GM18909 (cell line): ENCODE measurements around the gene CYP2C19.
"Not testable (repeated sequence)": the region's sequence is repeated elsewhere in the genome, so short reads cannot be mapped to it uniquely, and the experiment has no call there.

Experiments used
- ATAC-seq: cut with Tn5 transposase; IDR thresholded peaks from one replicate; pipeline ENCODE4 v1.9.1; 2021; ENCODE audit warnings: mild to moderate bottlenecking; ENCODE audit not compliant: unreplicated experiment, poor library complexity

Gene CYP2C19

DNA sequence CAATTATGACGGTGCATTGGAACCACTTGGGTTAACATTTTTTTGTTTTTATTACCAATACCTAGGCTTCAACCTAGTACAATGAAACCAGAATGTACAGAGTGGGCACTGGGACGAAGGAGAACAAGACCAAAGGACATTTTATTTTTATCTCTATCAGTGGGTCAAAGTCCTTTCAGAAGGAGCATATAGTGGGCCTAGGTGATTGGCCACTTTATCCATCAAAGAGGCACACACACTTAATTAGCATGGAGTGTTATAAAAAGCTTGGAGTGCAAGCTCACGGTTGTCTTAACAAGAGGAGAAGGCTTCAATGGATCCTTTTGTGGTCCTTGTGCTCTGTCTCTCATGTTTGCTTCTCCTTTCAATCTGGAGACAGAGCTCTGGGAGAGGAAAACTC is at the start of gene CYP2C19:
CYP2C19 (plus strand) TSS at position 289 of the 400 bp plus-strand sequence; CDS start at position 314, 25 bp downstream.
- no peak for ATAC-seq

DNA sequence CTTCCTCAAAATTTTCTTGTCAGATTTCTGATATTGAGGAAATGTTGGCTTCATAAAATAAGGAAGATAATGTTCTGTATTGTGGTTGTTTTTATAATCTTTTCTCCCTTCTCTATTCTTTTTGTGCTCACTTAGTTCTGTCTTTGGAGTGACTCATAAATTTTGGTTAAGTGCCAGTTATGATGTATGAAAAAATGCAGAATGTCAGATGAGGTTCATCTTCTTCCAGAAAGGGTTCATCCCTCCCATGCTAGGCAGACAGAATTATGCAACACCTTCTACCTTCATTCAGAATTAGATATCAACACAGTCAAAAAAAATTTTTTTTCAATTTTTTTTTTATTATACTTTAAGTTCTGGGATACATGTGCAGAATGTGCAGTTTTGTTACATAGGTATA is 36.6 kb upstream of the CYP2C19 start:
- no peak for ATAC-seq

DNA sequence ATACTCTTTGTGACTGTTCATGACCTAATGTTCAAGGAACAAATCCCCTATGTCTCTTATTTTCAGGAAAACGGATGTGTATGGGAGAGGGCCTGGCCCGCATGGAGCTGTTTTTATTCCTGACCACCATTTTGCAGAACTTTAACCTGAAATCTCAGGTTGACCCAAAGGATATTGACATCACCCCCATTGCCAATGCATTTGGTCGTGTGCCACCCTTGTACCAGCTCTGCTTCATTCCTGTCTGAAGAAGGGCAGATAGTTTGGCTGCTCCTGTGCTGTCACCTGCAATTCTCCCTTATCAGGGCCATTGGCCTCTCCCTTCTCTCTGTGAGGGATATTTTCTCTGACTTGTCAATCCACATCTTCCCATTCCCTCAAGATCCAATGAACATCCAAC is 27.3 kb upstream of the CYP2C19 start:
- ATAC-seq = no peak

DNA sequence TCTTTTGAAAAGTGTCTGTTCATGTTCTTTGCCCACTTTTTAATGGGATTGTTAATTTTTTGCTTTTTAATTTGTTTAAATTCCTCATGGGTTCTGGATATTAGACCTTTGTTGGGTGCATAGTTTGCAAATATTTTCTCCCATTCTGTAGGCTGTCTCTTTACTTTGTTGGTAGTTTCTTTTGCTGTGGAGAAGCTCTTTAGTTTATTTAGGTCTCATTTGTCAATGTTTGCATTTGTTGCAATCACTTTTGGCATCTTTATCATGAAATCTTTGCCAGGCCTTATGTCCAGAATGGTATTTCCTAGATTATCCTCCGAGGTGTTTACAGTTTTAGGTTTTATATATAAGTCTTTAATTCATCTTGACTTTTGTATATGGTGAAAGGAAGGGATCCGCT is 23.9 kb upstream of the CYP2C19 start:
- ATAC-seq = no peak

DNA sequence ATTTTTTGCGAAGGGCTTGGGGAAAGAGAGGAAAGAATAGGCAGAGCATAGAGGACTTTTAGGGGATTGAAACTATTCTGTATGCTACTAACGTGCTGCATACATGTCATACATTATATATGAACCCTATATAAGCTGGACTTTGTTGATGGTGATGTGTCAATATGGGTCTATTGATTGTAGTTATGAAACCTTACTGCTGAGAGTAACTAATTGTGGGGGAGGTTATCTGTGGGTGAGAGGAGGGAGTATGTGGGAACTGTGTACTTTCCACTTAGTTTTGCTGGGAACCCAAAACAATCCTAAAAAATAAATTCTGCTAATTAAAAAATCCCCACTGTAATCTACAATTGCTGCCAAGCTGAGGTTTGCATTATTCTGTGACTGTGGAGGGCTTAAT is 15.3 kb upstream of the CYP2C19 start:
- ATAC-seq = no peak

DNA sequence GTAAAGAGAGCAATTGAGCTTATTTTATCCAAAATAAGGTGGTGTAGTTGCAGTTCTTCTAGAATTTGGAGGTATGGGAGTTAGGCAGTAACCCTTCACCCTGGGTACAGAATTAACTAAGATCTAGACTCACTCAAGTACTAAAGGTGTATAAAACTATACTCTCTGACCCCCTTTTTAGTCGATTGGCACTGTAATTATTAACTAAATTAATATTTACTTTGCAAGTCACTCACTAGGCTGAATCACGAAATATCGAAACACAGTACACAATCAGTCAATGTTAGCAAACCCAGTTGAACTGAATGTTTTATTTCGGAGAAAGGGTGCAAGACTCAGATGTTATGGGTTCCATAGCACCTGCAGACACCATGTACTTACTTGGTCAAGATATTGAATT is 14.6 kb upstream of the CYP2C19 start:
- no peak for ATAC-seq

DNA sequence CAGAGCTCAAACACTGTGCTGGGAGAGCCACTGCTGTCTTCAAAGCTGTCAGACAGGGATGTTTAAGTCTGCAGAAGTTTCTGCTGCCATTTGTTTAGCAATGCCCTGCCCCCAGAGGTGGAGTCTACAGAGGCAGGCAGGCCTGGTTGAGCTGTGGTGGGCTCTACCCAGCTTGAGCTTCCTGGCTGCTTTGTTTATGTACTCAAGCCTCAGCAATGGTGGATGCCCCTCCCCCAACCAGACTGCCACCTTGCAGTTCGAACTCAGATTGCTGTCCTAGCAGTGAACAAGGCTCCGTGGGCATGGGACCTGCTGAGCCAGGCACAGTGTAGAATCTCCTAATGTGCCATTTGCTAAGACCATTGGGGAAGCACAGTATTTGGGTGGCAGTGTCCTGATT is 4.6 kb upstream of the CYP2C19 start:
- ATAC-seq = no peak

DNA sequence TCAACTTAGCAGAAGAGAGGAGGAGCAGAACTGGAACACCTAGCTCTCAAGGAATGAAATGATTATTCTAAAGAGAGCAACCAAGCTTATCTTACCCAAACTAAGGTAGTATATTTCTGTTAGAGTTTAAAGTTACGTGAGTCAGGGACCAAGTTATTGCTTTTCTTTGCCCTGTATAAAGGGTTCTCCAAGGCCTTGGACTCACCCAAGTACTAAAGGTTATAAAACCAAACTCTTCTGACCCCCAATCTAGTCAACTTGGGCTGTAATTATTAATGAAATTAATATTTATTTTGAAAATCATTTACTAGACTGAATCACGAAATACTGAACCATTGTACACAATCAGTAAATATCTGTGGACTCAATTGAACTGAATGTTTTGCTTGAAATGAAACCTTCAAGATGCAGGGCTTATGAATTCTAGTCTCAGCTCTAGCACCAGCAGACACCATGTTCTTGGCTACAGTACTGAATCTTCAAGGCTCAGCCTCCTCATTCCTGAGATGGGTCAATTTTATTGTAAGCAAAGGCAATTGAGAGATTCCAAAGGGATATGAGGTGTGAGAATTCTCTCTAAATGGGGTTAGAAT is 1.8 kb upstream of the CYP2C19 start:
- ATAC-seq = no peak

DNA sequence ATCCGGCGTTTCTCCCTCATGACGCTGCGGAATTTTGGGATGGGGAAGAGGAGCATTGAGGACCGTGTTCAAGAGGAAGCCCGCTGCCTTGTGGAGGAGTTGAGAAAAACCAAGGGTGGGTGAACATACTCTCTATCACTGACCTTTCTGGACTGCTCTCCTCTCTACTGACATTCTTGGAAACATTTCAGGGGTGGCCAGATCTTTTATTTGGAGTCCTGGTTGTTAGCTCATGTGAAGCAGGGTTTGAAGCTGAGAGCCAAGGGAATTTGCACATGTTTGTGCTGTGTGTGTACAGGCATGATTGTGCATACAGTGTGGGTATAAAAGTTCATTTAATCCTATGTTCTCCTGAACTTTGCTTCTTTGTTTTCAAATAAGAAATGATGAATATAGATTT is 12.9 kb downstream of the CYP2C19 start:
- ATAC-seq = not testable (repeated sequence)

DNA sequence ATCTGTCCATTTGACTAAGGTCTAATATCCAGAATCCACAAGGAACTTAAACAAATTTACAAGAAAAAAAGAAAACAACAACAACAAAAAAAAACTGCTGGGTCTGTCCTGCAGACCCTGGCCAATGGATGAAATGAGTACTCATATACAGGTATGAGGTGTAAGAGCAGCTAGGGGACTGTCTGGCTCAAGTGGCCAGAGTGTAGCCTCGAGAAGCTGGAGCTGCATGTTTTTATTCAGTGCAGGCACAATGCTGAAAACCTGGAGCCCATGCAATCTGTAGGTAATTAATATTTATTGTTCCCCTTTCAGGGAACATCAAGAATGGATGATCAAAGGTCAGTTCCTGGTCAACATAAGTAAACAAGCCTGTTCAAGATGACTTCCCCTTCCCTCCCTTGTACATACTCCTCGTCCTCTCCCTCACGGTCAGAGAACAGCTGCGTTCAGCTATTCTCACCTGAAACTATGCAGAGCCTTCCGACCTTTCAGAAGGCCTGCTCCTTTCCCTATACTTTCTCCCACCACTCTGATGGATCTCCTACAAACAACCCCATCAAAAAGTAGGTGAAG is 15.5 kb downstream of the CYP2C19 start:
- no peak for ATAC-seq

DNA sequence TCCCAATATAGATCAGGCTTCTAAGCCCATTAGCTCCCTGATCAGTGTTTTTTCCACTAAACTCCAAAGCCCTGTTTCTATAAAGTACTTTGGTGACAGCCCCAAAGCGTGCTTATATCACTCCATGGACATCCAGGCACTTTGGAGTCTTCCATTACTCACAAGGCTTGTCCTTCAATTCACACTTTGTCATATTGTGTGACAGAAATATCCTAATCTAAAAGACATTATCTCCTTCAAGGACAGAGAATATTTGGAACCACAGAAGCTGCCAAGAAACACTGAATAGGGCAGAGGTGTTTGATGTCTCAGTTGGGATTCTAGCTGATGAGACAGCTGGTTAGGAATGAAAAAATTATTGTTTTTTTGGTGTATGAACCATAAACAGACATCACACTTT is 18.4 kb downstream of the CYP2C19 start:
- ATAC-seq = no peak

DNA sequence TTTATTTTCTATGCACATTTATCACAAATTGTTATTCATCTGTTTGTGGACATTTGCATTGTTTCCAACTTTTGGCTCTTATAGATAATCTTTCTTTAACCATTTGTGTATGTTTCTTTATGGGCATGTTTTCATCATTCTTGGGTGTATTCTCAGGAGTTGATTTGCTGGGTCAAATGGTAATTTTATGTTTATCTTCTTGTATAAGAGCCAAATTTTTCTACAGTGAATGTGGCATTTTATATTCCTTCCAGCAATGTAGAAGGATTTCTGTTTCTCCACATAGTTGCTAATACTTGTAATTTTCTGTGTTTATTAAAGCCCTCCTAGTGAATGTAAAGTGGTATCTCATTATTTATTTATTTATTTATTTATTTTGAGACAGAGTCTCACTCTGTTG is 21.8 kb downstream of the CYP2C19 start:
- no peak for ATAC-seq

DNA sequence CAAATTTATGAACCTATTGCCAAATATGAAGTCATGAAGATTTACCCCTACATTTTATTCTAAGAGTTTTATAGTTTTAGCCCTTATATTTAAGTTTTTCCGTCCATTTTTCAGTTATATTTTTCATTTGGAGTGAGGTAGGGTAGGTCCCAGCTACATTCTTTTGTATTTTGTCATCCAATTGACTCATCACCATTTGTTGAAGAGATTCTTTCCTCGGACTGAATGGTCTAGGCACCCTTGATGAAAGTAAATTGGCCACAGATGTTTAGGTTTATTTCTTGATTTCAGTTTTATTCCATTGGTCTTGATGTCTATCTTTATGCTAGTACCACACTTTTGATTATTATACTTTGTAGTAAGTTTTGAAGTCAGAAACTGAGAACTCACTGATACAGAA is 22.7 kb downstream of the CYP2C19 start:
- ATAC-seq = no peak

DNA sequence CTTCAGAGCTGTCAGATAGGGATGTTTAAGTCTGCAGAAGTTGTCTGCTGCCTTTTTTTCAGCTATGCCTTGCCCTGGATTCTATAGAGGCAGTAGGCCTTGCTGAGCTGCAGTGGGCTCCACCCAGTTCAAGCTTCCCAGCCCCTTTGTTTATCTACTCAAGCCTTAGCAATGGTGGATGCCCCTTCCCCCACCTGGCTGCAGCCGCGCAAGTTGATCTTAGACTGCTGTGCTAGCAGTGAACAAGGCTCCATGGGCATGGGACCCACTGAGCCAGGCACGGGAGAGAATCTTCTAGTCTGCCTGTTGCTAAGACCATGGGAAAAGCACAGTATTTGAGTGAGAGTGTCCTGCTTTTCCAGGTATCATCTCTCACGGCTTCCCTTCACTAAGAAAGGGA is 38.1 kb downstream of the CYP2C19 start:
- ATAC-seq = not testable (repeated sequence)

DNA sequence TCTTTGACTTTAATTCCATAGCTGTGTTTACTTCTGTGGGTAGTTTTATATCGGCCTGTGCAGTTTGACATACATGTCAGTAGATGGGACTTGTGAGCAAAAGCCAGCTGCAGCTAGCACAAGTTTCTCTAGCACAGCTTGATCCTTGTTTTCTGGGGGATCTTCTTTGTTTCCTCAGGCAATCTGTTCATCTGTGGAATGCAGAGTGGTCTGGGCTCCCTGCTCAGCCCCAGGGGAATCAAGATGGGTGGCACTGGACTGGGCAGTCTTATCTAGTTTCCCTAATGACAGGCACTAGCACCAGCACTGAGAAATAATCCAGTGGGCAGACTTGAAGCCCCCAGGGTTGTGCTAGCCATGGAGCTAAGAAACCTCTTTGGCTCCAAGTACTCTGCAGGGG is 40.8 kb downstream of the CYP2C19 start:
- no peak for ATAC-seq

DNA sequence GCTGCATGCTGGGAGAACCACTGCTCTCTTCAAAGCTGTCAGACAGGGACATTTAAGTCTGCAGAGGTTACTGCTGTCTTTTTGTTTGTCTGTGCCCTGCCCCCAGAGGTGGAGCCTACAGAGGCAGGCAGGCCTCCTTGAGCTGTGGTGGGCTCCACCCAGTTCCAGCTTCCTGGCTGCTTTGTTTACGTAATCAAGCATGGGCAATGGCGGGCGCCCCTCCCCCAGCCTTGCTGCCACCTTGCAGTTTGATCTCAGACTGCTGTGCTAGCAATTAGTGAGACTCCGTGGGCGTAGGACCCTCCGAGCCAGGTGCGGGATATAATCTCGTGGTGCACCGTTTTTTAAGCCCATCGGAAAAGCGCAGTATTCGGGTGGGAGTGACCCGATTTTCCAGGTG is 67.5 kb downstream of the CYP2C19 start:
- ATAC-seq = not testable (repeated sequence)

DNA sequence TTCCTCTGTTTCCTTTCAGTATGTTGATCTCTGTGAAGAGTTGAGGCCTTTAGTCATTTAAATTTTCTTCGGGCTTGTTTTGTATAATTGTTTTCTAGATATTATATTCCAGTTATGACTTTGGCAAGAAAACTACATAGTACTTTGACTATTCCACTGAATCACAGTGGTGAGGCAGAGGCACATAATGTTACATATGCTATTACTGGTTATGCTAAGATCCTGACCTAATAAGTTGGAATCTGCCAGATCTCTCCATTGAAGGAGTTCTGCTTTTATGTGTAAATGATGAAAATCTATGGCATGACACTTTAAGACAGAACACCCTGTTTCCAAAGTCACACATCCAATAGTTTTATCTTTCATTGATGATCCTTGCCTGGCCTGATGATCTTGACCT is 83.7 kb downstream of the CYP2C19 start:
- ATAC-seq = no peak

DNA sequence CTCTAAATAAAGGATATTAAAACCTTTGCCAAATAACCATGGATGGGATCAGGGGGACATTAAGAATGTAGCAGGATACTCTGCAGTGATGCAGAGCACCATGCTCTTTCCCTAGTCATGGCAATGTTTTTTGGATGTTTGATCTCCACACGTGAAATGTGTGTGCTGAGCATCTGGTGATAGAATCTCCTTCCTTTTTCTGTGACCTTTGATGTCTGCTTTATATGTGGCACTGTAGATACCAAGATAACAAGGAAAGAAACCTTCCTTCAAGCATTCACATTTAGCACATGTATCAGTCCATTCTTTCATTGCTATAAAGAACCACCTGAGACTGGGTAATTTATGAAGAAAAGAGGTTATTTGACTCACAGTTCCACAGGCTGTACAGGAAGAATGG is 88.3 kb downstream of the CYP2C19 start:
- ATAC-seq = no peak

DNA sequence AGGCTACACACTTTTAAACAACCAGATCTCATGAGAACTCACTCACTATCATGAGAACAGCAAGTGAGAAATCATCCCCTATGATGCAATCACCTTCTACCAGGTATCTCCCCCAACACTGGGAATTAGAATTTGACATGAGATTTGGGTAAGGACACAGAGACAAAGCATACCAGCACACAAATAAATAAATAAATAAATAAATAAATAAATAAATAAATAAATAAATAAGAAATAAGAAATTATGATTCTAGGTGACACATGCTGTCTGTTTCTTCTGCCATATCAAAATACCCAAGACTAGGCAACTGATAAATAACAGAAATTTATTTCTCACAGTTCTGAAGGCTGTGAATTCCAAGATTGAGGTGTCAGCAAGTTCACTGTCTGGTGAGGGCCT is 88.8 kb downstream of the CYP2C19 start:
- no peak for ATAC-seq

DNA sequence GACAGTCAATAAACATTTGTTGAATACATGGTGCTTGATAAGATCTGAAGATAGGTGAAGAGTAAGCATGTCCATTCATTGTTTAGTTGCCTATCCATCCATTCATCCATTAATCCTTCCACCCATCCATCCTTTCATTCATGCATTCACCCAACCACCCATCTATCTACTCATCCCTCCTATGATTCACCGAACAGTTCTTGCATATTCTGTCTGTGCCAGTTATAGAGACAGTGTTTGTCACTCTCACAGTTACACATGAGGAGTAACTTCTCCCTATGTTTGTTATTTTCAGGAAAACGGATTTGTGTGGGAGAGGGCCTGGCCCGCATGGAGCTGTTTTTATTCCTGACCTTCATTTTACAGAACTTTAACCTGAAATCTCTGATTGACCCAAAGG is 90.0 kb downstream of the CYP2C19 start:
- no peak for ATAC-seq

DNA sequence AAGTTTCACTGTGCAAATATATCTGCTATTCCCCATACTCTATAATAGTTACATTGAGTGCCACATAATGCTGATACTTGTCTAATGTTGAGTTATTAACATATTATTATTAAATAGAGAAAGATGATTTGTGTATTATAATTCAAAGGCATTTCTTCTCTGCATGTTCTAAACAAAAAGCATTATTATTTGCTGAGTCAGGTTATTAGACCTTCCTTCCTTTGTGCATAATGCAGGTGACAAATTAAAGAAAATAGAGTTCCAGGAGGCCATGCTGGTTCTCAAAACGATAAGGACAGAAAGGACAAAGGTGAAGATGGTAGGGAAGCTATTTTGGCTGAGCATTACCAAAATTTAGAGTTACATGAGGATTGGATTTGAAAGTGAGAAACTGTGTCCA is 90.6 kb downstream of the CYP2C19 start:
- no peak for ATAC-seq

DNA sequence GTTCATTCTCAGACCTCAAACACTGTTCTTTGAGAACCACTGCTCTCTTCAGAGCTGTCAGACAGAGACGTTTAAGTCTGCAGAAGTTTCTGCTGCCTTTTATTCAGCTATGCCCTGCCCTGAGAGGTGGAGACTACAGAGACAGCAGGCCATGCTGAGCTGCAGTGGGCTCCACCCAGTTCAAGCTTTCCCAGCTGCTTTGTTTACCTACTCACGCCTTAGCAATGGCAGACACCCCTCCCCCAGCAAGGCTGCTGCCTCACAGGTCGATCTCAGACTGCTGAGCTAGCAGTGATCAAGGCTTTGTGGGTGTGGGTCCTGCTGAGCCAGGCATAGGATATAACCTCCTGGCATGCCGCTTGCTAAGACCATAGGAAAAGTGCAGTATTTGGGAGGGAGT is 95.5 kb downstream of the CYP2C19 start:
- no peak for ATAC-seq

DNA sequence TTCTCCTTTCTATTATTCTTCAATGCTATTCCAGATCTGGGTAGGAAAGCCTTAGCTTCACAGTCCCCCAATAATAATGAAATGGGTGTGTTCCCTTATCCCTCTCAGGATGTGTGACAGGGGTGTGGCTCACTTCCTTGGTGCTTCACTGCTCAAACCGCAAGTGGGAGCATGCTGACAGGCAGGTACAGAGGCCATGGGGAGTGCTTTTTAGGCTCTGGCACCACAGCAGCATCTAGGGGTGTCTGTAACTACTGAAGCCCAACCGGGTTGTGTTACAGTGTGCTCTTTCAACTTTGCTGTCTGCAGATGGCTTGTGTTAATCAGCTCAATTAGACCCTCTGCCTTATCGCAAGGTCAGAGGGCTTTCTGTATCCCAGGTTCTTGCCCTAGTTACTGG is 96.6 kb downstream of the CYP2C19 start:
- ATAC-seq = no peak
